HAP-1 (cell line): ENCODE results near the gene JCAD.
"Not testable (repeated sequence)": the region's sequence is repeated elsewhere in the genome, so short reads cannot be mapped to it uniquely, and the experiment has no call there.

Experiments used
- DNase-seq, 2 experiments: peaks; one replicate each; pipeline ENCODE4 v3.0.0-alpha.2; 2016 to 2020; ENCODE audit warnings: low spot score in 2 of 2
- H3K27me3 ChIP-seq: fragments of 250-450 bp; sonication (Bioruptor Pico); 2 replicates; pipeline ENCODE4 v1.5.1; 2020; ENCODE audit warnings: low read depth, mild to moderate bottlenecking, moderate library complexity
- H3K36me3 ChIP-seq: fragments of 250-450 bp; sonication (Bioruptor Pico); replicated peaks from 2 replicates; pipeline ENCODE4 v1.5.1; 2020; ENCODE audit warnings: mild to moderate bottlenecking
- H3K4me1 ChIP-seq: fragments of 250-450 bp; sonication (Bioruptor Pico); 2 replicates; pipeline ENCODE4 v1.5.1; 2020; ENCODE audit warnings: mild to moderate bottlenecking
- H3K4me3 ChIP-seq: fragments of 250-450 bp; sonication (Bioruptor Pico); 2 replicates; pipeline ENCODE4 v1.5.1; 2020; ENCODE audit warnings: mild to moderate bottlenecking, moderate library complexity
- H3K9me3 ChIP-seq: fragments of 250-450 bp; sonication (Bioruptor Pico); 2 replicates; pipeline ENCODE4 v1.5.1; 2020; ENCODE audit warnings: mild to moderate bottlenecking, moderate library complexity
- in situ Hi-C: fragments of 300-500 bp; cut with MboI; formaldehyde crosslinking; loops from 3 replicates; pipeline ENCODE4 v1.14.3; 2020; ENCODE audit warnings: low sequenced_read_pairs, inconsistent platforms, mixed read lengths

Gene JCAD

DNA sequence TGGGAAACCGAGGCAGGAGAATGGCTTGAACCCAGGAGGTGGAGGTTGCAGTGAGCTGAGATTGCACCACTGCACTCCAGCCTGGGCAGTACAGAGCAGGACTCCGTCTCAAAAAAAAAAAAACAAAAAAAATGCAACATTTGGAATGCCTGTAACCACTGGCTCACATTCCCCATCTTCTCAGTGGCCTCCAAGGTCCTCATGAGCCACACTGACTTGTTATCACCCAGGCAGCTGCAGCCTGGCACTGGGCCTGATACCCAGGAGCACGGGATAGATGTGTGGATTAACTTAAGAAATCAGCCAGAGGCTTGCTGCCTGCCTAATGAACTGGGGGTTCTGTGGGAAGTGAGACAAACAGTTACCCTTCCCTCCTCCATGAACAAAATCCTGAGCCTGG, 23.0 kb downstream of the JCAD start:
- H3K9me3 ChIP-seq: no peaks in the 10 kb centered on the region
- in situ Hi-C loops: no loop called here
- no peaks in the 10 kb centered on the region for H3K36me3 ChIP-seq
- no peak for DNase-seq
- H3K27me3 ChIP-seq: no peaks in the 10 kb centered on the region
- no peaks in the 10 kb centered on the region for H3K4me1 ChIP-seq
- H3K4me3 ChIP-seq: no peak overlapping the region

DNA sequence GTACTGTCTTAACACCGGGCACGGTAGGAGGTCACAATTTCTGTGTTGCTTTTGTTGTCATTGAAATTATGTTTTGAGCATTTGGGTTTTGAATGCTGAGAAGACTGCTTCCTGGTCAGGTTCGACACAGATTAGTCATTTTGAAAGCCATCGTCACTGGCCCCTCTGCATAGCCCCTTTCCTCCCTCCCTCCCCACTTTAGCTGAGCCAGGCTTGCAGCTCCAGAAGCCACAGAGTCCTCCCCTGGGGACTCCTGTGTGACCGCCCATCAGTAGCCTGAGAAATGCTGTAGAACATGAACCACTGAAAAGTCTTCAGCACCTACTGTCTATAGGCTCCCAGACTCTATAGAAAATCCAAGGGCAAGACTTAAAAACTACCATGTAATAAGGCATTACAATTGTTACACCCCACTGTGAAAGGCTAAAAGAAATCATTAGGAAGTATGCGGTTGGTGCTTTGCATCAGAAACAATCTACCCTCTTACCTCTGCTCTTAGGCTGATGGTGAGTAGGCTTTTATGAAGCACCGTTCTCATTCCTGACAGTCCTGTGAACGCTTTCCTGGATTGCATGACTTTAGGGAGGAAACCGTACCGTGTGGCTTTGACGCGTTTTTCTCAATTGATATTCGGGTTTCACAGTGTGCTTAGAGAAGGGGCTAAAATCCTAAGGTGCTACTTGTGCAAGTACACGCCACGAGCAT, 24.8 kb downstream of the JCAD start:
- Histone ChIP-seq H3K36me3 (no peaks in the 10 kb centered on the region), H3K4me1 (no peaks in the 10 kb centered on the region), H3K4me3 (no peak overlapping the region), H3K9me3 (no peaks in the 10 kb centered on the region), H3K27me3 (no peaks in the 10 kb centered on the region)
- no peak for DNase-seq
- in situ Hi-C loops: no loop called here

DNA sequence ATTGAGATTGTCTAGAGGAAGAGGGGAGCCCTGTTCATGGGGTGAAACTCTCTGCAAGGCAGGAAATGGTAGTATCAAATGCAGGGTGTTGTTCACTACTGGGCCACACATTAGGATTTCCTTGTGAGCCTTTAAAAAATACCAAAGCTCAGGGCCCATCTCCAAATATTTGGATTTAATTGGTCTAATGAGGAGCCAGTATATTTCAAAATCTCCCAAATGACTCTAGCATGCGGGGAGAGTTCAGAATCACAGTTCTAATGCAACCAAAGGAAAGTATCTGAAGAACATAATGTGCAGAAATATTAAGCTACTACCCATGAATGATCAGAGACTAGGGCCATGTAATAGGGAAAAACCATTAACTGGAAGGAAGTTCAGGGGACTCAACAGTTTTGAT, 27.3 kb downstream of the JCAD start:
- Histone ChIP-seq H3K4me1 (no peaks in the 10 kb centered on the region), H3K4me3 (no peak overlapping the region), H3K27me3 (no peaks in the 10 kb centered on the region), H3K9me3 (no peaks in the 10 kb centered on the region), H3K36me3 (no peaks in the 10 kb centered on the region)
- no peak for DNase-seq
- in situ Hi-C loops: no loop called here

DNA sequence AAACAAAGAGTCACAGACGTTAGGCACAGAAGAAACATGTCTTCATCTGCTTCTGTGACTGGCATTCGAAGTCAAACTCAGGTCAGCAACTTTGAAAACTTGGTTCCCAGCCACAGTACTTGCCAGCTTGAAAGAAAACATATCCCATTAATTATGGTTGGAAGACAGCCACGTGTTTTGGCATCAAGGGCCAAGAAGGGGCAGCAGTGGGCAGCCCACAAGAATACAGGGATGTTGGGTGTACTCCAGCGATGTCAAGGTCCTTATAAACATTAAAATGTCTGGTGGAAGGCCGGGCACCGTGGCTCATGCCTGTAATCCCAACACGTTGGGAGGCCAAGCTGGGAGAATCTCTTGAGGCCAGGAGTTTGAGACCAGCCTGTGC, 29.5 kb downstream of the JCAD start:
- H3K36me3 ChIP-seq: no peaks in the 10 kb centered on the region
- DNase-seq: no peak
- no peaks in the 10 kb centered on the region for H3K9me3 ChIP-seq
- no peaks in the 10 kb centered on the region for H3K27me3 ChIP-seq
- H3K4me1 ChIP-seq: no peaks in the 10 kb centered on the region
- H3K4me3 ChIP-seq: no peak overlapping the region
- in situ Hi-C loops: no loop called here

DNA sequence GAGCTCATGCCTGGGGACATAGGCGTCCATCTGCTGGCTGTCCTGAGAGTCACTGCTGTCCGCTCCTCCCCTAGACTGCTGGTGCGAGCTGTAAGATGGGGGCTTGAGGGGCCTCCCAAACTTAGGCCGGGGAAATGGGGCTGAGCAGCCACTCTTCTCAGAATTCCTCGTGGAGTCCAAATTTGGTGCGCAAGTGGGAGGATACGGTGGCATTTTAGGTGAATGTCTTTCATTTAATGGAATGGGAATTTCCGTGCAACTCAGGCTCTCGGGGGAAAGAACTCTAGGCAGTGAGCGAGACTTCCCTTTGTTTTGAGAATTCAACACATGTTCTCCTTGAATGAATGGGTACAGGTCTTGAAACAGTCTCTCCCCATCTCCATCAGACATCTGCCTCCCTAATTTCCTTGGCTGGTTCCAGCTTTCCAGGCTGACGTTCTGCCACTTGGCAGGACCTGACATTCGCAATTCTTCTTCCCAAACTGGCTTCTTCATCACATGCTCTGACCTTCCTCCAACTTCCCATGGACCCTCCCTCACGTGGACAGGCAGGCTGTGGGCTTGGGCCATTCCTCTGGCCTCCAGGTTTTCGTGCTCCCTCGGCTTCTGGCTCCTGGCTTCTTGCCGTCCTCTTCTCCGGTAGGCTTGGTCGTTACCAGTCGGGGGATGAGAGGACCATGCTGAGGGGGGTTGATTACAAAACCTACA, 30.1 kb downstream of the JCAD start:
- Histone ChIP-seq H3K4me3 (no peak overlapping the region), H3K9me3 (no peaks in the 10 kb centered on the region), H3K4me1 (no peaks in the 10 kb centered on the region), H3K36me3 (no peaks in the 10 kb centered on the region), H3K27me3 (no peaks in the 10 kb centered on the region)
- in situ Hi-C loops: no loop called here
- DNase-seq: no peak

DNA sequence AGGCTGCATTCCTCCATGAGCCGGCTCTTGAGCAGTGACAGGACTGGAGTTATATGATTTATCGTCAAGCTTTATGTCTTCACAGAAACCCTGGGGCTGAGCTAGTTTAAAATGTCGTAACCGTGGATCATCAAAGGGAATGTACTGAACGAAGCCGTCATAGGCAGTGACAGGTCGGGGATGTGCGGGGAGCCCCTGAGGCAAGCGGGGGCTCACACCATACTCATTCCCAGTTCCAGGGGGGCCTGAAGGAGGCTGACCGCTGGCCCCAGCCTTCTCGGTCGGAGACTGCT, 30.7 kb downstream of the JCAD start:
- H3K27me3 ChIP-seq: no peaks in the 10 kb centered on the region
- H3K4me1 ChIP-seq: no peaks in the 10 kb centered on the region
- H3K9me3 ChIP-seq: no peaks in the 10 kb centered on the region
- in situ Hi-C loops: no loop called here
- DNase-seq: no peak
- no peak overlapping the region for H3K4me3 ChIP-seq
- H3K36me3 ChIP-seq: no peaks in the 10 kb centered on the region

DNA sequence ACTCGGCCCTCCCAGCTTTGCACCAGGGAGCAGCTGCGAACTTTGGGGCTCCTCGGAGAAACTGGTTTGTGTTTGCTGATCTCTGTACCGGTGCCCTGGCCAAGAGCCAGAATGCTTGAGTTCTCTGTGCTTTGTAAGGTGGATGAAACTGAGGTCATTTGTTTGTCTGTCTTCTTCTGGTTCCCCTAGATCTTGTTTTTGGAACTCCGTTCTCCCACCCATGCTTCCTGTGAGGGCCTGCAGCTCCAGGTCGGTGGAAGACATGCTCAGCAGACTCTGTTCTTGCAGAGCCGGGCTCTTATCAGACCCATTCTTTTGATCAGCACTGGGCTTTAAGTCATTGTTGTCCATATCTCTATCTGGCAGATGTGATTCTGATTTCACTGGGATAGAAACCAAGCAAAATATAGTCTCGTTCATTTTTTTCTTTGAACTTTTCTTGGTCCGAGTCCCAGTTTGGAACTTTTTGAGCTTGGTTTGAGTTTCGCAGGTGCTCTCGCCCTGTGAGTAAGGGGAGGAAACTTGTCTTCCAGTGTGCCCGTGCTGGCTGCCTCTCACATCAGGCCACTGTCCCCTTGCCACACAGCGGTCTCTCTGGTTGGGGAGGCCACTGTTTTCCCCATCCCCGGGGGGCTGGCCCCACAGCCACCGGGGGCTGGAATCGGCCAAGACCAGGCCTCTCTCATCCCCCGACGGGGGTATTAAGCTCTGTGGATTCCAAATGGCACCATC, 31.2 kb downstream of the JCAD start:
- Histone ChIP-seq H3K4me1 (no peaks in the 10 kb centered on the region), H3K36me3 (no peaks in the 10 kb centered on the region), H3K4me3 (no peak overlapping the region), H3K9me3 (no peaks in the 10 kb centered on the region), H3K27me3 (no peaks in the 10 kb centered on the region)
- DNase-seq: no peak
- in situ Hi-C loops: no loop called here

DNA sequence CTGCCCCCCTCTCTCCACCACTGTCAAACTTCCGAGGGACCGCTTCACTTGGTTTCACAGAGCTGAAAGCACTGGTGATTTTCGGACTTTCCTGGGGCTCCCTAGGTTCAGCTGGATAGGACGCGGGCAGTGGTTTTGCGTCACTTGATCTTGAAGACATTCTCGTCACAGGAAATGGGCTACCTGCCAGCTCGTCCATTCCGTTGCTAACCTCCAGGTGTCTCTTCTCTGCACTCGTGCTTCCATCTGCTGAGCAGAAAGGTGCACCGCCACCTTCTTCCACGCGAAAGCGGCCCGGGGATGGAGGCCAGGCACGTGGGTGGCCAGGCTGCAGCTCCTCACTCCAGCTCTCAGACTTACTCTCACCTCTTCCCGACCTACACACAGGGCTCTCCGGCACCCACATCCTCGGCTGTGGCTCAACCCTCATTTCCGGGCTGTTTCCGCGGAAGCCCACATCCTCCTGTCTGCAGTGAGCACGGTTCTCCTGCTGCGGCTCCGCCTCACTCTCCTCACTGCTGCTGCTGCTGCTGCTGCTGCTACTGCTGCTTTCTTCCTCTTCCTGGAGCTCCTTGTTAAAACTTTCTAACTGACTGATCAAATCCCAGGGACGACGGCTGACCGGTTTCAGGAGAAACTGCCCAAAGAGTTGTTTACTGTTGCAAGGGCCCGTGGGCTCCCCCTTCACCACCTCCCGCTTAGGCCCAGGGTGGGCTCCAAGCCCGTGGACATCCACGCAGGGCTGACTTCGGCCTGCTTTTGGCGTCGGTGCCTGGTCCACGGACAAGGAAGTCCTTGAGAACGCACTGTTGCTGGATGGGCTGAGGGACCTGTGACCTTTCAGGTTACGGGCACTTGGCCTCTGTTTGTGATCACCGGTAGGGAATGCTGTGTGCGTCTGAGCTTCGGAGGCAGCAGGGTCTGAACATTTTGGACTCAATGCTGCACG, 32.1 kb downstream of the JCAD start:
- Histone ChIP-seq H3K4me1 (no peaks in the 10 kb centered on the region), H3K27me3 (no peaks in the 10 kb centered on the region), H3K36me3 (no peaks in the 10 kb centered on the region), H3K4me3 (no peak overlapping the region), H3K9me3 (no peaks in the 10 kb centered on the region)
- peak in 1 of 2 experiments; percentile 31 for DNase-seq
- in situ Hi-C loops: no loop called here

DNA sequence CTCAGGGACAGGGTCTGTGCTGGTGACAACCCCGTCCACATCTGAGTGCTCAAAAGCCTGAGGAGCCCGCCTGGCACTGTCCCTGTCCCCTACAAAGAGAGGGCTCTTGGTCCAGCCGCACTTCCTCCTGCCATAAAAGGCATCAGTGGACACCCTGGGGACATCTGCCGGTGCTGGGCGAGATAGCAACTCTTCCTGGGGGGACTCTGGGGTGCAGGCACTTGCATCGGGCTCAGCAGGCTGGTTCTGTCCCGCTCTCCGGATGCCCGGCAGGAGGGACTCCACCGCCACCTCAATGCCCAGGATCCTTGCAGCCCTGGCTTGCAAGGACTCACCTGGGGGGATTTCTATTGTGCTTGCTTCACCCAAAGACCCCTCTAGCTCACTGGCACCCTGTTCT, 32.8 kb downstream of the JCAD start:
- no peak for DNase-seq
- Histone ChIP-seq H3K4me3 (no peak overlapping the region), H3K27me3 (no peaks in the 10 kb centered on the region), H3K9me3 (no peaks in the 10 kb centered on the region), H3K36me3 (no peaks in the 10 kb centered on the region), H3K4me1 (no peaks in the 10 kb centered on the region)
- in situ Hi-C loops: no loop called here

DNA sequence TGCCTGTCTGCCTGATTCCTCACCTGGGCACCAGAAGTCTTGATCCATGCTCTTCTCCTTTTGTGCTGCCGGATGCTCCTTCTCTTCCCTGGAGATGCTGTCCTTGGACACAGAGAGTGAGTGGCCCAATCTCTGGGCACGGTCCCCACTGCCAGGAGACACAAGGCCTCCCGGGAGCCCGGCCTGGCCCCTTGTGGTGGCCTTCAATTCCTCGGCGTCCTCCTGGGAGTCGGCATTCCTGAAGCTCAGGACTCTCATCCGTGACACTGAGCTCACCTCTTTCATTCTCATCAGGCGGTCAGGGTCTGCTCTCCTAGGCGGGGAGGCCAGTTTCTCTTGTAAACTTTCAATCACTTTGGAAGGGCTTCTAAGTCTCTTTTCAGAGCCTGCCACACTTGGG, 33.3 kb downstream of the JCAD start:
- DNase-seq: no peak
- Histone ChIP-seq H3K4me1 (no peaks in the 10 kb centered on the region), H3K27me3 (no peaks in the 10 kb centered on the region), H3K4me3 (no peak overlapping the region), H3K9me3 (no peaks in the 10 kb centered on the region), H3K36me3 (no peaks in the 10 kb centered on the region)
- in situ Hi-C loops: no loop called here

DNA sequence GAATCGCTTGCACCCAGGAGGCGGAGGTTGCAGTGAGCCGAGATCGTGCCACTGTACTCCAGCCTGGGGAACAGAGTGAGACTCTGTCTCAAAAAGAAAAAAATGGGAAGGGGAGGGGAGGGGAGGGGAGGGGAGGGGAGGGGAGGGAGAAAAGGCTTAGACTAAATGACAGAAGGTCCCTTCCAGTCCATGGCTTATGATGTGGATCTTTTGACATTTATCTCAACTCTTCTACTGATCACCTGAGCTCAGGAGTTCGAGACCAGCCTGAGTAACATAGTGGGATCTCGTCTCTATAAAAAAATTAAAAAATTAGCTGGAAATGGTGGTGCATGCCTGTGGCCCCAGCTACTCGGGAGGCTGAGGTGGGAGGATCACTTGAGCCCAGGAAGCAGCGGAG, 34.0 kb downstream of the JCAD start:
- in situ Hi-C loops, H3K36me3 ChIP-seq, H3K27me3 ChIP-seq, H3K4me1 ChIP-seq, DNase-seq, H3K9me3 ChIP-seq, H3K4me3 ChIP-seq: not testable (repeated sequence)

DNA sequence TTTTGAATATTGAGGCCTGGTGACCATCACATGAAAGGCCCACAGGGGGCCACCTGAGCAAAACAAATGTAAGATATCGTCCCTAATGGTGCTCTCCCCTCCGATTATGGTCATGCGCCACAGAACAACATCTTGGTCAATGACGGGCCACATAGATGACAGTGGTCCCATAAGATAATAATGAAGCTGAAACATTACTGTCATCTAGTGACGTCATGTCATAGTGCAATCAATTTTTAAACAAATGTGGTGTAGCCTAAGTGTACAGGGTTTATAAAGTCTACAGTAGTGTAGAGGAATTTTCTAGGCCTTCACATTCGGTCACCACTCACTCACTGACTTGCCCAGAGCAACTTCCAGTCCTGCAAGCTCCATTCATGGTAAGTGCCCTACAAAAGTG, 36.8 kb downstream of the JCAD start:
- DNase-seq: no peak

DNA sequence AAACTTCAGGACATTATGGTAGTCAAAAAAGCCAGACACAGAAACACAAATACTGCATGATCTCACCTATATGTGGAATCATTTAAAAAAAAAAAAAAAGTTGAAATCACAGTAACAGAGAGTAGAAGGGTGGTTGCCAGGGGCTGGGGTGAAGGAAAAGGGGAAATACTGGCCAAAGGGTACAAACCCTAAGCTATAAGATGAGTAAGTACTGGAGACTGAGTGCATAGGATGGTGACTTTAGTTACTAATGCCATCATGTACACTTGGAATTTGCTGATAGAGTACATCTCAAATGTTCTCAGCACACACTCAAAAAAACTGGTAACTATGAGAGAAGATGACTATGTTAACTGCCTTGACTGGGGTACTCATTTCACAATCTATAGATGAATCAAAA, 39.9 kb downstream of the JCAD start:
- H3K27me3 ChIP-seq: no peaks in the 10 kb centered on the region
- H3K36me3 ChIP-seq: no peaks in the 10 kb centered on the region
- H3K4me3 ChIP-seq: no peak overlapping the region
- no peaks in the 10 kb centered on the region for H3K9me3 ChIP-seq
- in situ Hi-C loops: no loop called here
- DNase-seq: no peak
- no peaks in the 10 kb centered on the region for H3K4me1 ChIP-seq

More for the DNA sequence above, 36.8 kb downstream of the JCAD start:
- Histone ChIP-seq H3K4me3 (no peak overlapping the region), H3K36me3 (no peaks in the 10 kb centered on the region), H3K4me1 (no peaks in the 10 kb centered on the region), H3K27me3 (no peaks in the 10 kb centered on the region), H3K9me3 (no peaks in the 10 kb centered on the region)
- in situ Hi-C loops: no loop called here

DNA sequence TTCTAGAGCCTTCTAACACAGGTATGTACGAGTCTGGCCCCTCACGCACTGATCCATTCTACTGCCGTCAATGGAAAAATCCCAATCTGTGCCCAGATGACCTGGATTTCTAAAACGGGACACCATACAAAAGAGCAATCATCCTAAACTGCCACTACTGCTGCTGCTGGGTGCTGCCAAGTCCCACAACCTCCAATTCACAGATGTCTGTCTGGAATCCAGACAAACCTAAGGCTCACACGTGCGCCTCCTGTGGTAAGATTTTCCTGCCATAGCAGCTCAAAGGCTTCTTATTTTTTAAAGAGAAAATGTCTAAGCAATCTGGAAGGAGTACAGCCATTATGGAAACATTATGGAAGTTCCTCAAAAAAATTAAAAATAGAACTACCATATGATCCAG, 40.9 kb downstream of the JCAD start:
- no peaks in the 10 kb centered on the region for H3K4me1 ChIP-seq
- no peaks in the 10 kb centered on the region for H3K36me3 ChIP-seq
- no peaks in the 10 kb centered on the region for H3K27me3 ChIP-seq
- in situ Hi-C loops: no loop called here
- H3K9me3 ChIP-seq: no peaks in the 10 kb centered on the region
- no peak overlapping the region for H3K4me3 ChIP-seq
- DNase-seq: no peak
